Measurements from ENCODE around the gene COLEC11.

- no peak for TF ChIP-seq CTCF (conservative IDR thresholded peaks at IDR 0.05)
- TF ChIP-seq ZFX (IDR thresholded peaks at IDR 0.05) = no peak
Observed at GRCh38 chr2:3631161-3631850, 36.4 kb downstream of the COLEC11 start.

Measured in C4-2B (cell line).